GM12892 (cell line): Measurements from ENCODE around the gene SMAD6.

Experiments used
- DNase-seq: peaks from one replicate; pipeline ENCODE4 v3.0.0; 2011; ENCODE audit not compliant: insufficient read length
- FAIRE-seq: peaks from 2 replicates; lab custom pipeline; 2011; peaks lifted over from hg19 to GRCh38; lab: Jason Lieb, UNC
- POLR2A ChIP-seq: IDR thresholded peaks from 2 replicates; pipeline ENCODE4 v1.6.1; 2011; ENCODE audit warnings: low read depth, low read length, control low read depth
- POLR2AphosphoS5 ChIP-seq: IDR thresholded peaks from 2 replicates; pipeline ENCODE4 v1.6.1; 2011; ENCODE audit warnings: low read depth, low read length, control low read depth
- TAF1 ChIP-seq: IDR thresholded peaks from 2 replicates; pipeline ENCODE4 v1.6.1; 2011; ENCODE audit warnings: low read depth, mild to moderate bottlenecking, control low read depth, low read length, borderline replicate concordance

SMAD6 gene

GRCh38 chr15:66801266-66801665 is 99.2 kb downstream of the SMAD6 start:
- no peak for TF ChIP-seq TAF1
- TF ChIP-seq POLR2A, result no peak
- TF ChIP-seq POLR2AphosphoS5, result no peak
- no peak for DNase-seq
- no peak for FAIRE-seq

GRCh38 chr15:66802025-66803001 is 100.3 kb downstream of the SMAD6 start:
- no peak for DNase-seq
- no peak for FAIRE-seq
- no peak for TF ChIP-seq POLR2A
- no peak for TF ChIP-seq POLR2AphosphoS5
- no peak for TF ChIP-seq TAF1

GRCh38 chr15:66803182-66803729 is 101.2 kb downstream of the SMAD6 start:
- TF ChIP-seq POLR2A, result no peak
- TF ChIP-seq POLR2AphosphoS5, result no peak
- no peak for TF ChIP-seq TAF1
- DNase-seq, result no peak
- FAIRE-seq, result no peak

GRCh38 chr15:66803749-66804148 is 101.7 kb downstream of the SMAD6 start:
- no peak for FAIRE-seq
- no peak for TF ChIP-seq POLR2AphosphoS5
- no peak for TF ChIP-seq TAF1
- TF ChIP-seq POLR2A, result no peak
- no peak for DNase-seq

GRCh38 chr15:66805202-66805885 is 103.3 kb downstream of the SMAD6 start:
- DNase-seq (no peak), FAIRE-seq (no peak)
- TF ChIP-seq TAF1 (no peak), POLR2A (no peak), POLR2AphosphoS5 (no peak)

- TF ChIP-seq POLR2A (no peak), POLR2AphosphoS5 (no peak), TAF1 (no peak)
- DNase-seq, result no peak
- FAIRE-seq, result no peak
Measured at GRCh38 chr15:66808181-66808824, 106.3 kb downstream of the SMAD6 start.

GRCh38 chr15:66809664-66810063 is 107.6 kb downstream of the SMAD6 start:
- FAIRE-seq (no peak), DNase-seq (no peak)
- TF ChIP-seq POLR2A (no peak), TAF1 (no peak), POLR2AphosphoS5 (no peak)

- FAIRE-seq (no peak), DNase-seq (no peak)
- TF ChIP-seq TAF1, result no peak
- no peak for TF ChIP-seq POLR2A
- TF ChIP-seq POLR2AphosphoS5, result no peak
Measured at GRCh38 chr15:66815318-66815717, 113.3 kb downstream of the SMAD6 start.

GRCh38 chr15:66816201-66816600 is 114.2 kb downstream of the SMAD6 start:
- DNase-seq (no peak), FAIRE-seq (no peak)
- TF ChIP-seq POLR2A, result no peak
- TF ChIP-seq TAF1, result no peak
- TF ChIP-seq POLR2AphosphoS5, result no peak

- TF ChIP-seq POLR2A (no peak), TAF1 (no peak), POLR2AphosphoS5 (no peak)
- no peak for DNase-seq
- FAIRE-seq, result no peak
Measured at GRCh38 chr15:66819084-66819483, 117.0 kb downstream of the SMAD6 start.

GRCh38 chr15:66820481-66821176 is 118.6 kb downstream of the SMAD6 start:
- DNase-seq (no peak), FAIRE-seq (no peak)
- TF ChIP-seq TAF1 (no peak), POLR2A (no peak), POLR2AphosphoS5 (no peak)
